GM21390 (cell line): ENCODE data around the gene AP2M1.
"Not testable (repeated sequence)": the region's sequence is repeated elsewhere in the genome, so short reads cannot be mapped to it uniquely, and the experiment has no call there.

Experiments used
- ATAC-seq: cut with Tn5 transposase; IDR thresholded peaks from one replicate; pipeline ENCODE4 v1.9.1; 2021; ENCODE audit not compliant: unreplicated experiment

Gene AP2M1

GRCh38 chr3:184174646-184175492, at the start of gene AP2M1:
Gene AP2M1, plus strand, starts transcription at chr3:184174855. Its CDS starts 2,139 bp downstream, at chr3:184176994.
- peak; percentile 92 for ATAC-seq

- no peak for ATAC-seq
These were observed 48.6 kb upstream of the AP2M1 start for GRCh38 chr3:184126006-184126405.

GRCh38 chr3:184129012-184129411, 45.6 kb upstream of the AP2M1 start:
- no peak for ATAC-seq

- no peak for ATAC-seq
These were observed 41.7 kb upstream of the AP2M1 start for GRCh38 chr3:184132945-184133344.

- peak; percentile 42 for ATAC-seq
These were observed 40.6 kb upstream of the AP2M1 start for GRCh38 chr3:184133840-184134745.

GRCh38 chr3:184134746-184135148, 39.9 kb upstream of the AP2M1 start:
- ATAC-seq, result peak; percentile 5

GRCh38 chr3:184135149-184135910, 39.3 kb upstream of the AP2M1 start, which contains the start of gene EIF2B5:
Gene EIF2B5, plus strand, starts transcription at chr3:184135358. Its CDS starts 28 bp downstream, at chr3:184135386.
- peak; percentile 81 for ATAC-seq

GRCh38 chr3:184135911-184136260, 38.8 kb upstream of the AP2M1 start:
- no peak for ATAC-seq

GRCh38 chr3:184140436-184140835, 34.2 kb upstream of the AP2M1 start:
- ATAC-seq, result no peak

- no peak for ATAC-seq
These were observed 32.5 kb upstream of the AP2M1 start for GRCh38 chr3:184142199-184142598.

GRCh38 chr3:184143327-184143726, 31.3 kb upstream of the AP2M1 start:
- ATAC-seq, result no peak

- ATAC-seq, result no peak
These were observed 30.1 kb upstream of the AP2M1 start for GRCh38 chr3:184144505-184144904.

GRCh38 chr3:184145111-184145524, 29.5 kb upstream of the AP2M1 start:
- no peak for ATAC-seq

- ATAC-seq, result no peak
These were observed 28.8 kb upstream of the AP2M1 start for GRCh38 chr3:184145751-184146270.

GRCh38 chr3:184148076-184148475, 26.6 kb upstream of the AP2M1 start:
- ATAC-seq, result no peak

- ATAC-seq, result no peak
These were observed 25.5 kb upstream of the AP2M1 start for GRCh38 chr3:184149123-184149522.

- not testable (repeated sequence) for ATAC-seq
These were observed 24.9 kb upstream of the AP2M1 start for GRCh38 chr3:184149770-184150169.

GRCh38 chr3:184154885-184155643, 19.6 kb upstream of the AP2M1 start, which contains the start of gene DVL3:
Gene DVL3, plus strand, starts transcription at chr3:184155377. Its CDS starts 259 bp downstream, at chr3:184155636.
- ATAC-seq, result peak; percentile 81

- ATAC-seq, result peak; percentile 34
These were observed 18.8 kb upstream of the AP2M1 start for GRCh38 chr3:184155644-184156521.
